ELR (cell line): ENCODE results near the gene ASIC4.
A peak's percentile ranks its signal among the peaks of the same experiment; 100 is the strongest.

Source experiments
- DNase-seq: peaks from one replicate; pipeline ENCODE4 v3.0.0-alpha.2; 2015; ENCODE audit warnings: low read depth

Gene ASIC4

DNA sequence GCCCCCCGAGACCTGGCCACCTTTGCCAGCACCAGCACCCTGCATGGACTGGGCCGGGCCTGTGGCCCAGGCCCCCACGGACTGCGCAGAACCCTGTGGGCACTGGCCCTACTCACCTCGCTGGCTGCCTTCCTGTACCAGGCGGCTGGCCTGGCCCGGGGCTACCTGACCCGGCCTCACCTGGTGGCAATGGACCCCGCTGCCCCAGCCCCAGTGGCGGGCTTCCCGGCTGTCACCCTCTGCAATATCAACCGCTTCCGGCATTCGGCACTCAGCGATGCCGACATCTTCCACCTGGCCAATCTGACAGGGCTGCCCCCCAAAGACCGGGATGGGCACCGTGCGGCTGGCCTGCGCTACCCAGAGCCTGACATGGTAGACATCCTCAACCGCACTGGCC, 554 bp downstream of the ASIC4 start:
- DNase-seq, result no peak

DNA sequence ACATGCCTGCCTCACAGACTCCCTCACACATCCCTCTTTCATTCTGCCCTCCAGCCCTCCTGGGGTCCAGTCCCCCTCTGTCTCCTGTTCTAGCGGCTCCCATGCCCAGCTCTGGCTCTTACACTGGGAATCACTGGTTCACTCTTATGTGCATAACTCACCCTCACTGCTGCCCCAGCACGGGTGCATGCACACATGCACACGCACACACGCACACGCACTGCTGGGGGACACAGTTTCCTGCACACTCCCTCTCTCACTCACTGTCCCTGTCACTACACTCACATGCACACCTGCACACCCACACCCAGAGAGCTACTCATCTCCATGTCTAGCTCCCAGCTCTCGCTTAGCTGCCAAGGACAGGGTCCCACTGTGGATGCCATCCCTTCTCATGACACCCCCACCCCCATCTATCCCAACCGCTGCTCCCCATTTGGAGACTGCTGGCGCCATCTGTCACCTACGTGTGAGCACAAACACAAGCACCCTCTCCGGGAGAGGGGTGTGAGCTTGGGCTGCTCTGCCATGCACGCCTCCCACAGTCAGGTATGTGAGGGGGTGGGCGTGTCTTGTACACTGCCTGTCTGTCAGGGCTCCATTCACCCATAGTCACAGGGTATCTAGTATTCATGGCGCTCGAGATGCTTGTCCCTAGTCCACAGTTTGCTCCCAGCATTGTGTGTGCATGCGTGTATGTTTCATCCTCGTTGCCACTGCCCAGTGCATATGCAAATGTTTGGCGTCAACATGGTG, 1.8 kb downstream of the ASIC4 start:
- DNase-seq, result no peak

DNA sequence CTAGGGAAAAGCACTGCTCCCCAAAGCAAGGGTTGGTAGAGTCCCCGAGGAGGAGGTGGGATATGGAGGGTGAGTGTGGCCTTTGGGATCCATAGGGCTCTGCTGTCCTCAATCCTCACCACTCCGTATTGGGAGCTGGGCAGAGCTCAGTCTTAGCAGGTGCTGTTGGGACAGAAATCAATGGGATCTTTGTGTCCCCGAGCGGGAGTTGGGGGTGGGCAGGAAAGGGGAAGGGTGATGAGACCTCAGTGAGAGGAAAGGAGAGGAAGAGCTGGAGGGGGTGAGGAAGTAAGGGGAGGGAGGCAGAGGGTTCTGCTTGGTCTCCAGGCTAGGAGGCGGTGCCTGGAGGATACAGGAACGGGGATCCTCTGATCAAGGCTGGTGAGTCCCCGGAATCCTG, 2.6 kb downstream of the ASIC4 start:
- no peak for DNase-seq

DNA sequence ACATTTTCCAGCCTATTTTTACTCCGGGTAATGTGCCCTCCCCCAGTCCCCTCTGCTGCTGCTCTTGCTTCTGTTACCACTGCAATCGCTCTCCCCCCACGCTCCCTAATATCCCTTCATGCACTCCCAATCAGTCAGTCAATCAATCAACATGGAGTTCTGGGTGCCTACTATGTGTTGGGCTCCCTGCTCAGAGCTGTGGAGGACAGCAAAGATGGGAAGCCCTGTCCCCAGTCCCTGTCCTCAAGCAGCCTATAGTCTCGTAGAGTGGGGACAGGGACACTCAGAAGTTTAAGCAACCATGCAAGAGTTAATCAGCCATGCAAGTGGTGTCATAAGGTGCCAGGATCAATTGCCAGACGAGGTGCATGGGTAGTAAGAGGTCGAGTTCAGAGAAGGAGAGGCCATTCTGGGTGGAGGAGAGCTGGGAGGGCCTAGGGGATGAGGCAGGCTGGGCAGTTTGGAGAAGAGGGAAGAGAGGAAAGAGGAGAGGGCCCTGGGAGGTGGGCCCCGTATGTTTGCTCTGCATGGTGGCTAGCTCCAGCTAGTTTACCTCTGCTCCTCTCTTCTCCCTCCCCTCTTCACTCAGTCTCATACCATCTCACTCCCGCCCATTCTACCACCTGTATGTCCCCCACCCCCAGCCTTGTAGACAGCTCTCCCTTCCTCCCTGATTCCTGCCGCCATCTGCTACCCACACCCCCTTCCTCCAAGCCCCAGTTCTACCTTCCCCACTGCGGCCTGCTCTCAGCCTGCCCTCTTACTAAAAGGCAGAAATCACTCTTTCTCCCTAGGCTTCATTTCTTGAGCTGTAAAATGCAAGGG, 3.9 kb downstream of the ASIC4 start:
- DNase-seq, result no peak

DNA sequence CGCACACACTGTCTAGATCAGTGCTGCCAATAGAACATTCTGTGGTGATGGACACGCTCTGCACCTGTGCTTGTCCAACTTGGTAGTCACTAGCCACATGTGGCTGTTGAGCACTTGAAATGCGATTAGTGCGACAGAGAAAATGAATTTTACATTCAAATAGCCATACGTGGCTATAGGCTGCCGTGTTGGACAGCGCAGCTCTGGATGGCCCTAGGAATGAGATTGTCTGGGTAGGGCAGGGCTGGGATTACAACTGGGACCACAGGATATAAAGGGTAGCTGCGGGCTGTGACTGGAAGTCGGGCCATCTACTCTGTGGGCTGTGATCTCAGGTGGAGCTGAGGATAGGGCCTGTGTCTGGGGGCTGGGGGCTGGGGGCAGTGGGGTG, 5.2 kb downstream of the ASIC4 start:
- no peak for DNase-seq

DNA sequence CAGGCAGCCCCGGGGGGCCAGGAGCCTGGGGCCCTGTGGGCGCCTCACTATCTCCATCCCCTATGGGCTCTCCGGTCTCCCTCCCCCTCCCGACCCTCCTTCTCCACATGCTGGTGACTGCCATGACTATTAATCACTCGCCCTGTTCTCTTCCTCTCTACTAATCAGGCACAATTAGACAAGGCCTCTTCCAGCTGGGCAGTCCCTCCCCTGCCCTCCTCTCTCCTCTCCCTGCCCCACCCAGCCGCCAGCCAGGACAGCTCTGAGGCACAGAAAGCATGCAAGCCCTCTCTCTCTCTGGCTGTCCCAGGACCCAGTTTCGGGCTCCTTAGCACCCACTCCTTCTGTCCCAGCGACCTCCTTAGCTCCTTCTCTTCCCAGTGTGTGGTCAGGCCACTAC, 5.8 kb downstream of the ASIC4 start:
- no peak for DNase-seq

DNA sequence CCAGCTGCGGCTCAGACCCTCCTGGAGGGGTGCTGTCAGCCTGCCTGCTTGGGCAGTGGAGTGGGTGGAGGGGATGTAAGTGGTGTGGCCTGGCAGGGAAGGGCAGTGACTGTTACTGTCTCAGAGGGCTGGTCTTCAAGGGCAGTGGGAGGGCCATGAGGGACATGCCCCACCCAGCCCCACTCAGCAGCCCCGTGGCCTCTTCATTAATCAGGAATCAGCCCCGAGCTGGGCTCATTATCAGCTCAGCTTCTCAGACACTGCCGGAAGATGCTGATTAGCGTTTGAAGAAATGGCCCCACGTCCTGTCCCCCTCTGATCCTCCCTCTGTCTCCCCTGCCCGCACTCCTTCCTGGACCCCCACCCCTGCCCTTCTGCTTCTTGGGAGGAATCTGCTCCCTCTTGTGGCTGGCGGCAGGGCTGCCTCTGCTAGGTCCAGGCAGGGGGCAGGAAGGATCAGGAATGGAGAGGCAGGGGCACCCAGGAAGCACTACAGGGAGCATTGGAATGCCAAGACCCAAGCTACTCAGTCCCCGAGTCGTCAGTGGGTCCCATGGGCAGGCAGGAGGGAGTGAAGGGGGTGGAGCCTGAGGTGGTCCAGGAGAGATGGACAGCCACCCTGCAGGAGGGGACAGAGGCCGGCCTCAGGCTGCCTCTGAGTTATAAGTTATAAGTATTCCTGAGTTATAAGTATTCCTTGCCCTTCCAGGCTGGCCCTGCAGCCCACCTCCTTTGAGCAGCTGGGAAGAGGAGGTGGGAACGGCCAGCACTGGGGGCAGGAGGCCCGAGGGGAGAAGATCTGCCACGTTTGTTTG, 7.0 kb downstream of the ASIC4 start:
- peak; percentile 70 for DNase-seq

DNA sequence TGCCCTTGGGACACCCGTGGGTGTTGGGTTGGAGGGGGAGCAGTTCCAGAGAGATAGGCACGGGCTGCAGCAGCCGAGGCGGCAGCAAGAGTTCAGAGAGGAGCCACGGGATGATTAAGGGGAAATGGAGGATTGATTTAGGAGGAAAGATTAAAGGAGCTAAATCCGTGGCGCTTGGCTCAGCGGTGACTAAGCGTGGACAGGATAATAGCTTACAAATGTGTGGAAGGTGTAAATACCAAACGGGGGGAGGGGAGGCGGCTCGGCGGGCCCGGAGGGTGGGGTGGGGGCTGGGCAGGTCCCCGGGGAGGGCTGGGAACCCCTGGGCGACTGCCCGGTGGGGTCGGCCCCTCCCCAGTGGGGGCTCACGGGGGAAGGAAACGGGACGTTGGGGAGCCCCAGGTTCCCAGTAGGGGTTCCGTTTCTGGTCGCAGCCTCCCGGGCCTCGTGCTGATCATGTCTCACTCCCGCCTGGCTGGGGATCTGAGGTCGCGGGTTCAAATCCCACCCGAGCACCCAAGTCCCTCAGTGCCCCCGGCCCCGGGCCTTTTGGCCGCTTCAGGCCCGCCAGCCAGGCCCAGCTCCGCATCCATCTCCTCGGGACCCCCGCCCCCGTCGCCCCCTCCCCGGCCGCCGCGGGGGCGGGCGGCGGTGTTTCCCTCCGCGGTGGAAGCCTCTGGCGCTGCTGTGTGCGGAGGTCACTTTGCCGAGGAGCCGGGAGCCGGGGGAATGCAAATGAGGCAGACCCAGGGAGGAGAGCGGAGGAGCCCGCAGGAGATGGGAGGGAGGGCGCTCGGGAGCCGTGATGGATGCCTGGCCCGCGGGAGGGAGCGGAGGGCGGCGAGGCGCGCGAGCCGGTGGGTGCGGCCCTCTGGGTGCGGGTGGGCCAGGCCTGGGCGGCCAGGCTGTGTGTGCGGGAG, 8.1 kb downstream of the ASIC4 start:
- DNase-seq, result peak; percentile 88

DNA sequence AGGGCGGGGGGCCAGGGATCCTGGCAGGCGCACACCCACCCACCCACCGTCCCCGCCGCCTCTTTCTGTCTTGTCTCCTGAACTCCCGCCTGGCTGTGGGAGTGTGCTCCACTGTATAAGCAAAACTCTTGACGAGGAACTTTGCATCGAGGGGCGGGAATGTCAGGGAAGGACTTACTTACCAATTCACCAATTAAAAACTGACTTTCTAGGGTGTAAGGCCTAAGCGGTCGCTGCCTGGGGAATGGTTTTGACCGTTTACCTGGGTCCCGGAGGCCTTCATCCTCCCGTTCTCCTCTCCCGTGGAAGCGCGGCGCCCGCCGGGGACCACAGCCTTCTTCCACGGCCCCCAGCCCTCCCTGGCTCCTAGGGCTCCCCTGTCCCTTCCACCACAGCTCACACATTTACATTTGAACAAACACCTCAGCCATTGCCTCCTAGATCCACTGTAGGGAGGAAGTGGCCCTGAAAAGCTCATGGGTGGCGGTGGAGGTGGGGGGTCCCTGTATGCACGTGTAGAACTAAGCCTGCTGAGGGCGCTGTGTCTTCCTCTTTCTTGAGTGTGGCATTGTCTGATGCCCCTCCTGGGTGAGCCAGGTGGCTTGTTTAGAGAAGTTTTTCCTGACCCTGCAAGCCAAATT, 8.9 kb downstream of the ASIC4 start:
- DNase-seq, result no peak

DNA sequence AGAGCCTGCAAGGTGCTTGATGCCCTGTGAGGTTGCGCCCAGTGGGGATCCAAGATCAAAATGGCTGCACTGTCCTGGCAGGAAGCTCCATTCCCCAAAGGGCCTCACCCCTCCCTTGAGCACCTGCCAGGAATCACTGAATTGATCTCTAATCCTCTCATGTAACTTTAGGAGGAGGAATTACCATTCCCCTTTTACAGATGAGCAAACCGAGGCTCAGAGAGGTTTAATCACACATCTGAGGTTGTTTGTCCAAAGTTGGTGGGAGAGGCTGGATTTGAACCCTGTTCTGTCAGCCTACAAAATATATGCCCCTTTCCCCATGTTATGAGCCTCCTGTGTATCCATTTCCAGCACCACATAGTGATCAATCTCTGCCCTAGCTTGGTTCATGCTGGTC, 10.5 kb downstream of the ASIC4 start:
- DNase-seq, result no peak

DNA sequence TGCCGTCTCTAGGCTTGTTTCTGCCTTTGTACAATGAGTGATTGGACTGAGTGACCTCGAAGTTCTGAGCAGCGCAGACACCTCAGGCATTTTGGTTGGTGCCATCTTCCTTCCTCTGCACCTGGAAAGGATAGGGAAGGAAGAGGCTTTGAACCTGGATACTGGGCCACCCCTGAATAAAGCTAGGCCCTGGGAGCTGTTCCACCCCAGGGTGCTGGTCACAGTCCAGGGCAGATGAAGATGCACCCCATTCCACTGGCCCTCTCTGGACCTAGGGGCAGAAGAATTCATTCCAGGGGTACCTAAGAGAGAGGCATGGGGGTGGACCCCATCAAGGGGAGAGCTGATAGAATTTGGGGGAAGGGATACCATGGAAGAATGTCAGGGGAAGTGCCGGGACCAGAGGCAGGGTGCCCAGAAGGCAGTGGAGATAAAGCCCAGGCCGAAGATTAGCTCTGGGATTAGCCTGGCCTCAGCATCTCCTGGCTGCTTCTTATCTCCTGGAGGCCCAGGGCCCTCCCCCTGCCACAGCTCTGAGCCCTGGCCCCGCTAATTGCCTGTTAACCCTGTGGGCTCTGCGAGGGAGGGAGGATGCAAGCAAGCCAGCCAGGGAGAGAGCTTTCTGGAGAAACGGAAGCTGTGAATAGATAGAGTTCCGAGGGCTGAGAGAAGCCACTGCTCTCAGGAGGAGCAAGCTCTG, 11.4 kb downstream of the ASIC4 start:
- no peak for DNase-seq

DNA sequence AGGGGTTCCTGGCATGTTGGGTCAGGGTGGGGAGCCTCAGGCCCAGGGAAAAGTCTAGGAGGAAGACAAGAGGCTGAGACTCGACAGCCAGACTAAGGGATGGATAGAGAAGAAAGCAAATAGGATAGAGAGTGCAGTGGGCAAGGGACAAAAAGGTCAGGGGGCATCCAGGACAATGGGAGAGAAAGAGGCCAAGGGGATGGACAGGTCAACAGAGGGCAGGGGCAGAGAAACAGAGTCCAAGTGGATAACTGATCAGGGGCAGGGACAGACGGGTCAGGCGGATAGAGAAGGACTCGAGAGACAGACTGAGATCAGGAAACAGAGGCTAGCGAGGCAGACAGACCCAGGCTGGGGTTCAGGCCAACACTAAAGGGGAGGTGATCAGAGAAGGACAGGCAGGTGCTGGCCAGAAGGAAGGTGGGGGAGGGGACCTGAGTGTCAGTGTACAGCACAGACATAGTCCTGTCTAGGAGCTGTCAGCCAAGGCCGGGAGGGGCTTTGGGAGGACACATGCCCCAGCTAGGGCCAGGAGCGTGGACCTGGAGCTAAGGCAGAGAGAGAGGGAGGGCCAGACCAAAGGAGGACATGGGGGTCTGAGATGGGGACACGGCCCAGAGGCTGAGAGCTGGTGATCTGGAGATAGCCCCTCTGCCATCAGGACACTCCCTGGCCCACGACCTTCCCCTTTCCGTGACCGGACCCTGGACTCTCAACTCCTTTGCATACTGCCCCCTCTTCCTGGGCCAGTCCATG, 12.2 kb downstream of the ASIC4 start:
- DNase-seq, result no peak

DNA sequence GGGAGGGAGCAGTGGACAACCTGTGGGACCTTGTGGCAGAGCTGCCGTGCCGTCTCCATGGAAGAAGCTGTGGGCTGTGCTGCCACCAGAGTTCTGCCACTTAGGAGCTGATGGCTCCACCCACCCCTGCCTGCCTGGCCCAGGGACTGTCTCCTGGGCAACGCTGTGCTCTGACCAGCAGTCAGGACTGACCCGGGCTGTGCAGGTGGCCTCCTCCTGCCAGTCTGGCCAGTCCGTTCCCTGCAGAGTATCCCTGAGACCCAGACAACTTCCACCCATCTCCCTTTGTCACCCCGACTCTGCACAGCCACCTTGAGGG, 12.8 kb downstream of the ASIC4 start:
- DNase-seq, result no peak

DNA sequence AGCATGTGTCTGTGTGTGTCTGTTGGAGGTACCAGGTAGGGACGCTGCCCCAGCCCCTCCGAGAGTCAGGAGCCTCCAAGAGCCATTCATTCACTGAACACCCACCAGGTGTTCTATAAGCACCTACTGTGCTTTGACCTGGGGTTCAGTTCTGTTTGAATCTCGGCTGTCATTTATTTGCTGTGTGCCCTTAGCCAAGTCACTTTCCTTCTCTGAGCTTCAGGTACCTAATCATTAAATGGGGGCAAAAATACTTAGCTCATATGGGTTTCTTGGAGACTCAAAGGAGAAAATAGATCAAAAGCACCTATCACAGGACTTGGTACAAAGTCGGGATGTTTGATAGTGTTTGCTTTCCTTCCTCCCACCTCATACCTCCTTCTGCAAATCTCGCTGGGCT, 13.2 kb downstream of the ASIC4 start:
- no peak for DNase-seq

DNA sequence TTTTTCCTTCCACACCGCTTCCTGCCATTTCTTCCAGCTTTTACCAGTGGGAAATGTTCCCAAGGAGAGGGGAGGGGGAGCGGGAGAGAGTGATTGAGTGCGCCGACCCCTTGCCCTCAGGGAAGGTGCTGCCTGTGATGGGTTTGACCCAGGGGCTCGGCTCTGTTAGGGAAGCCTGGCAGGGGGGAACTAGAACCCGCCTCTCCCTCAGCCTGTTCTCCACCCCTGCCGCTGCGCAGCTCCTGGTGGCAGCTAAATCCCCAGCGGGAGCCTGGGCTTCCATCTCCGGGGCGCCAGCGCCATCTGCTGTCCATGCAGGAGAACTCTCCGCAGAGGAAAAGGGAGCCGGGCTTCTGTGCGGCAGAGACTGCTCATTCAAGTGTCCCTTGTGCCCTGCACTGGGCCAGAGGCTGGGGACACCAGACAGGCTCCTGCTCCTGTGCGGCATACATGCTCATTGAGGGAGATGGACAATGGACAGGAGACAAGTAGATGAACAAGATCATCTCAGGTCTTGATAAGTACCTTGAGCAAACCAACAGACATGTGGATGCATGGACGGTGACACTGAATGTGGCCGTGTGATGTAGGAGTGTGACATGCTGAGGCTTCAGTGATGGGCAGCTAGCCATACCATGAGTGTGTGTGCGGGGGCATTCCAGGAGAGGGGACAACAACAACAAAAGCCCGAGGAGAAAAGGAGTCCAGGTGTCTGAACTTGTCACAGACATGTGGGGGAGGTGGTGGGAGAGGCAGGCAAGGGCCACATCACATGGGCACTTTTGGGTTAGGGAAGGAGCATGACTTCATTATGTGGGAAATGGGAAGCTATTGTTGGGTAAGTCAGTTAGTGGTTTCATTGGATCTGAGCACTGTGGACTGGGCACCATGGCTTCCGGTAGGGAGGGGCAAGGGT, 16.0 kb downstream of the ASIC4 start:
- peak; percentile 87 for DNase-seq

DNA sequence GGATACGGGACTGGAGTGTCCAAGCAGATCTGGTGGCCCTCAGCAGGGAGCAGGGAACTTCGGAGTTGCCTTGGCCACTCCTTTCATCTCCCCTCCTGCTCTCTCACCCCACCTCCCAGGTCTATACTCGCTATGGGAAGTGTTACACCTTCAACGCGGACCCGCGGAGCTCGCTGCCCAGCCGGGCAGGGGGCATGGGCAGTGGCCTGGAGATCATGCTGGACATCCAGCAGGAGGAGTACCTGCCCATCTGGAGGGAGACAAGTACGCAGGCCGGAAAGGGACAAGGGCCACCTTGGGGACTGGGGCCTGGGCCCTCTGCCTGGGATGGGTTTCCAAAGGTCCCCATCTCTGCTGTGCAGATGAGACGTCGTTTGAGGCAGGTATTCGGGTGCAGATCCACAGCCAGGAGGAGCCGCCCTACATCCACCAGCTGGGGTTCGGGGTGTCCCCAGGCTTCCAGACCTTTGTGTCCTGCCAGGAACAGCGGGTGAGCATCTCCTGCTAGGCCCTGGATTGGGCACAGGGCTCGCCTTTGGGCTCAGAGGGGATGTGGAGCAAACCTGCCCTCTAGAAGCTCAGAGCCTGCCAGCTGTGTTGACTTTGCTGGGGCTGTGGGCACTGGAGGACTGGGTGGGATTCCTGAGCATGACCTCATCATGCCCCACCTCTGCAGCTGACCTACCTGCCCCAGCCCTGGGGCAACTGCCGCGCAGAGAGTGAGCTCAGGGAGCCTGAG, 17.5 kb downstream of the ASIC4 start:
- DNase-seq, result no peak

DNA sequence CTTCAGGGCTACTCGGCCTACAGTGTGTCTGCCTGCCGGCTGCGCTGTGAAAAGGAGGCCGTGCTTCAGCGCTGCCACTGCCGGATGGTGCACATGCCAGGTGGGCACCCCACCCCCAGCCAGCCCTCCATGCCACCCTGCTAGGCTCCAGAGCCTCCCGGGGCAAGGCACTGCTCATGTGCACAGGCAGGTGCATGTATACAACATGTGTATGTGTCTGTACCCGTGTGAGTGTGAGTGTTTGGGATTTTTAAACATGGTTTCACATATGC, 18.0 kb downstream of the ASIC4 start:
- no peak for DNase-seq

DNA sequence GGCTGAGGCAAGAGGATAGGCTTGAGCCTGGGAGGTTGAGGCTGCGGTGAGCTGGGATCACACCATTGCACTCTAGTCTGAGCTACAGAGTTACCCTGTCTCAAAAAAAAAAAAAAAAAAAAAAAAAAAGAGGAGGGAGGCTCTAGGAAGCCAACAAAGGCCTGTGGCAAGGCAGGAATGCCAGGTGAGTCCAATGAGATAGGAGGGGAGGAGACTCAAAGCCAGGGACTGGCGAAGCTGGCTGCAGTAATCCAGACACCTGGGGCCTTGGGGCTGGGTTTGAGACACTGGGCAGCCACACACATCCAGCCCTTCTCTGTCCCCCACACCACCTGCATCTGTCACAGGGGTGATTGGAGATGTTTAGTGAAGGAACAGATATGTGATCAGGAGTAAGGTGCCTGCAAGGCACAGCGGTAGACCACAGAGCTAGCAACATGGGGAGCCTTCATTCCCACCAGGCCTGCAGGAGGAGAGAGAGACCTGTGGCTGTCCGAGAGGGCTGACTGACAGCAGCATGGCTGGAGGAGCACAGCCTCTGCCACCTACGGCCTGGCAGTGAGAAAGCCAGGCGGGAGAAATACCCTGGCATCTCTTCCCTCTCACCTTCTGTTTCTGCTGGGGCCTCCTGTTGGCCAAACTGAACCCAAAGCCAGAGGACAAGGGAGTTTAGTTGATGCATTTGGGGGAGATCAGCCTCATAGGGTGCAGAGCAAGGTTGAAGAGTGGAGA, 19.8 kb downstream of the ASIC4 start:
- no peak for DNase-seq
